NCI-H2196 (cell line): Measurements from ENCODE around the gene BTBD16.

Experiments
- DNase-seq: peaks from one replicate; lab custom pipeline; 2025; ENCODE audit not compliant: unreplicated experiment; lab: John Stamatoyannopoulos, UW

The BTBD16 gene

GRCh38 chr10:122294511-122295450 is 23.7 kb downstream of the BTBD16 start:
- no peak for DNase-seq

GRCh38 chr10:122295451-122295809 is 24.3 kb downstream of the BTBD16 start:
- no peak for DNase-seq

- DNase-seq = no peak
These were observed 25.4 kb downstream of the BTBD16 start for GRCh38 chr10:122296363-122297120.

- DNase-seq = no peak
These were observed 26.5 kb downstream of the BTBD16 start for GRCh38 chr10:122297583-122297982.

- no peak for DNase-seq
These were observed 27.1 kb downstream of the BTBD16 start for GRCh38 chr10:122298206-122298597.

GRCh38 chr10:122298598-122299301 is 27.7 kb downstream of the BTBD16 start:
- DNase-seq = peak; percentile 51

GRCh38 chr10:122299423-122300075 is 28.5 kb downstream of the BTBD16 start:
- DNase-seq = no peak

GRCh38 chr10:122301055-122301810 is 30.1 kb downstream of the BTBD16 start:
- no peak for DNase-seq

GRCh38 chr10:122301811-122302115 is 30.7 kb downstream of the BTBD16 start:
- DNase-seq = no peak

GRCh38 chr10:122302315-122302714 is 31.2 kb downstream of the BTBD16 start:
- no peak for DNase-seq

GRCh38 chr10:122303271-122304053 is 32.4 kb downstream of the BTBD16 start:
- DNase-seq = no peak

GRCh38 chr10:122304054-122304579 is 33.0 kb downstream of the BTBD16 start:
- DNase-seq = no peak

- DNase-seq = no peak
These were observed 35.2 kb downstream of the BTBD16 start for GRCh38 chr10:122306282-122306681.

GRCh38 chr10:122306744-122307143 is 35.6 kb downstream of the BTBD16 start:
- no peak for DNase-seq

- peak; percentile 12 for DNase-seq
These were observed 36.7 kb downstream of the BTBD16 start for GRCh38 chr10:122307669-122308416.

- no peak for DNase-seq
These were observed 37.5 kb downstream of the BTBD16 start for GRCh38 chr10:122308417-122309141.

GRCh38 chr10:122310311-122311050 is 39.4 kb downstream of the BTBD16 start:
- DNase-seq = no peak
